H1 (cell line): Measurements from ENCODE around the gene PRKD1.

Experiments
- BRCA1 ChIP-seq: IDR thresholded peaks from 2 replicates; pipeline ENCODE4 v1.6.1; 2012; ENCODE audit warnings: low read depth, low read length, improper control_type of control experiment
- CBX5 ChIP-seq: fragments of 300-800, 300-1000 bp; sonication (generic); IDR thresholded peaks from 2 replicates; pipeline ENCODE4 v1.7.1; 2016; ENCODE audit warnings: antibody characterized with exemption, low read length, low read depth
- CEBPB ChIP-seq: IDR thresholded peaks from 2 replicates; pipeline ENCODE4 v1.6.1; 2012; ENCODE audit warnings: low read depth, low read length
- CHD2 ChIP-seq: IDR thresholded peaks from 2 replicates; pipeline ENCODE4 v1.6.1; 2012; ENCODE audit warnings: low read length, improper control_type of control experiment
- CTCF ChIP-seq, 3 experiments: IDR thresholded peaks; 1 replicate in 2 of 3; 2 replicates in 1 of 3; pipeline versions ENCODE4 v1.5.1 to v1.6.1; 2011; ENCODE audit warnings: low read length in 3 of 3, mild to moderate bottlenecking in 3 of 3, inconsistent platforms in 2 of 3, low read depth in 1 of 3, moderate library complexity in 1 of 3; ENCODE audit not compliant: insufficient read depth in 1 of 3; ENCODE audit errors: control extremely low read depth in 1 of 3
- EZH2 ChIP-seq: fragments of 200-600 bp; sonication (generic); IDR thresholded peaks from 2 replicates; pipeline ENCODE4 v1.7.1; 2012; ENCODE audit warnings: low read depth, mild to moderate bottlenecking, moderate library complexity, low read length, inconsistent platforms; ENCODE audit not compliant: severe bottlenecking
- POLR2A ChIP-seq, 2 experiments: IDR thresholded peaks; 1 replicate in 1 of 2; 2 replicates in 1 of 2; pipeline ENCODE4 v1.6.1; 2011; ENCODE audit warnings: low read depth in 2 of 2, low read length in 2 of 2, mild to moderate bottlenecking in 2 of 2; ENCODE audit errors: control extremely low read depth in 1 of 2
- SIN3A ChIP-seq, 2 experiments: IDR thresholded peaks in 1 of 2; conservative IDR thresholded peaks in 1 of 2; 2 replicates each; pipeline ENCODE4 v1.6.1; 2011 to 2012; ENCODE audit warnings: low read length in 2 of 2, improper control_type of control experiment in 1 of 2, low read depth in 1 of 2, mild to moderate bottlenecking in 1 of 2
- TAF1 ChIP-seq: IDR thresholded peaks from 2 replicates; pipeline ENCODE4 v1.6.1; 2011; ENCODE audit warnings: mild to moderate bottlenecking, low read depth, low read length
- TCF12 ChIP-seq: IDR thresholded peaks from 2 replicates; pipeline ENCODE4 v1.6.1; 2011; ENCODE audit warnings: low read depth, mild to moderate bottlenecking, low read length
- YY1 ChIP-seq: IDR thresholded peaks from 2 replicates; pipeline ENCODE4 v1.6.1; 2011; ENCODE audit warnings: low read depth, mild to moderate bottlenecking, low read length

DNA sequence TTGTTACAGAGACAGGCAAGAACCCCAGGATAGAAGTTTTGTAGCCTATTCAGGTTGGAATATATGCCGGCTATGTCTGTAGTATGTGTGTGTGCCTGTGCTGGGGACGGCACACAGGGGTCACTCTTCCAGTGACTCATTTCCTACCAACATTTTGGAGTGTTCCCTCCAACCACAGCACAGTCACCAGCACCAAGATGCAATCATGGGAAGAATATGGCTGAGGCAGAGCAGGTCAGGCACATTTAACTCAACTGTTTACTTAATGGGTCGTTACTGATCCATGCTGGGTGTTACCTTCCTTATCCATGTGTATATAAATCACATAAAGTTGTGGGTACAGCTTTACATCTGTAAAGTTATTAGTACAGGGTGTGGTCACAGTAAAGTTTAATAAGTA lies 178.3 kb downstream of the PRKD1 start:
- TF ChIP-seq EZH2 (no peak), CTCF (IDR thresholded peaks at IDR 0.05; ENCODE audit: control extremely low read depth in 1 of 3, insufficient read depth in 1 of 3, low read depth in 1 of 3, low read length in 3 of 3) (peak in 1 of 3 experiments; percentile 14; a peak in 1 of 4 replicates), TAF1 (no peak), CHD2 (no peak), POLR2A (IDR thresholded peaks at IDR 0.05; ENCODE audit: control extremely low read depth in 1 of 2, low read depth in 2 of 2, low read length in 2 of 2) (no peak), SIN3A (conservative IDR thresholded peaks at IDR 0.05 in 1 of 2, IDR thresholded peaks at IDR 0.05 in 1 of 2; ENCODE audit: low read depth in 1 of 2, low read length in 2 of 2) (no peak), CBX5 (no peak), BRCA1 (no peak), YY1 (no peak), TCF12 (no peak), CEBPB (no peak)
